Caco-2 (cell line): ENCODE data around the gene COP1. TPM values are rescaled to one million over a fixed set of nuclear protein-coding genes. Genes with fewer than 3 reads are reported as not detected.
"Not testable (repeated sequence)": the region's sequence is repeated elsewhere in the genome, so short reads cannot be mapped to it uniquely, and the experiment has no call there.

Source experiments
- BruUV-seq: library from RNA; stranded (reverse); fragments of 400-500 nt; replicated peaks from 2 replicates; lab custom pipeline; 2021; lab: Mats Ljungman, UMichigan
- CTCF ChIA-PET: fragments of 300-600 bp; sonication (Branson Sonifier 250); formaldehyde crosslinking; loops from one replicate; lab custom pipeline; 2022; ENCODE audit warnings: antibody characterized with exemption; lab: Charles Lee
- POLR2A ChIA-PET: fragments of 300-600 bp; sonication (Branson Sonifier 250); formaldehyde crosslinking; loops from one replicate; lab custom pipeline; 2022; ENCODE audit warnings: antibody characterized with exemption; lab: Charles Lee
- DNase-seq, 2 experiments: peaks; one replicate each; pipeline versions ENCODE4 v3.0.0 to v3.0.0-alpha.2; 2020 to 2022
- H3K27me3 ChIP-seq: replicated peaks from 2 replicates; pipeline ENCODE4 v1.6.0; 2011; ENCODE audit warnings: low read length; ENCODE audit not compliant: control insufficient read depth, insufficient read depth
- H3K36me3 ChIP-seq: 2 replicates; pipeline ENCODE4 v1.5.1; 2011; ENCODE audit warnings: low read length; ENCODE audit not compliant: control insufficient read depth, insufficient read depth
- H3K4me1 ChIP-seq: fragments of 250-450 bp; sonication (Bioruptor Pico); 2 replicates; pipeline ENCODE4 v1.5.1; 2020; ENCODE audit warnings: mild to moderate bottlenecking
- H3K4me3 ChIP-seq: 2 replicates; pipeline ENCODE4 v1.5.1; 2011; ENCODE audit warnings: low read depth, mild to moderate bottlenecking, control low read depth, low read length
- H3K9me3 ChIP-seq: fragments of 250-450 bp; sonication (Bioruptor Pico); 2 replicates; pipeline ENCODE4 v1.5.1; 2020; ENCODE audit warnings: mild to moderate bottlenecking, moderate library complexity
- H3K27ac Mint-ChIP-seq: one replicate; pipeline ENCODE4 v1.8.0; 2022; ENCODE audit warnings: mixed read lengths; ENCODE audit not compliant: unreplicated experiment
- H3K27me3 Mint-ChIP-seq: one replicate; pipeline ENCODE4 v1.8.0; 2022; ENCODE audit warnings: mixed read lengths; ENCODE audit not compliant: insufficient read depth, unreplicated experiment
- H3K36me3 Mint-ChIP-seq: one replicate; pipeline ENCODE4 v1.8.0; 2022; ENCODE audit warnings: mild to moderate bottlenecking, mixed read lengths; ENCODE audit not compliant: insufficient read depth, unreplicated experiment
- H3K4me1 Mint-ChIP-seq: one replicate; pipeline ENCODE4 v1.8.0; 2022; ENCODE audit warnings: low read depth, mixed read lengths; ENCODE audit not compliant: unreplicated experiment
- H3K4me3 Mint-ChIP-seq: one replicate; pipeline ENCODE4 v1.8.0; 2022; ENCODE audit warnings: mild to moderate bottlenecking, moderate library complexity, mixed read lengths; ENCODE audit not compliant: unreplicated experiment
- H3K9me3 Mint-ChIP-seq: one replicate; pipeline ENCODE4 v1.8.0; 2022; ENCODE audit warnings: mixed read lengths; ENCODE audit not compliant: unreplicated experiment
- CTCF ChIP-seq, 2 experiments: fragments of 200-600 bp in 1 of 2; IDR thresholded peaks; 1 replicate in 1 of 2; 2 replicates in 1 of 2; pipeline versions ENCODE4 v1.5.1 to v1.8.0; 2011 to 2022; ENCODE audit warnings: antibody characterized with exemption in 1 of 2, control low read depth in 1 of 2, inconsistent platforms in 1 of 2, low read depth in 1 of 2, low read length in 1 of 2, mild to moderate bottlenecking in 1 of 2, moderate library complexity in 1 of 2; ENCODE audit not compliant: insufficient read depth in 1 of 2, severe bottlenecking in 1 of 2, unreplicated experiment in 1 of 2
- intact Hi-C: fragments of 100-400 bp; cut with micrococcal nuclease; formaldehyde crosslinking; loops from one replicate; pipeline ENCODE4 v1.10.0; 2022; ENCODE audit not compliant: unreplicated experiment
- total RNA-seq: library from RNA; stranded (reverse); gene quantifications from 2 replicates; pipeline ENCODE4 v1.2.3, GENCODE V29; 2022

COP1 gene
- total RNA-seq, 1 experiment from 2014 or later, result 46.9 TPM

DNA sequence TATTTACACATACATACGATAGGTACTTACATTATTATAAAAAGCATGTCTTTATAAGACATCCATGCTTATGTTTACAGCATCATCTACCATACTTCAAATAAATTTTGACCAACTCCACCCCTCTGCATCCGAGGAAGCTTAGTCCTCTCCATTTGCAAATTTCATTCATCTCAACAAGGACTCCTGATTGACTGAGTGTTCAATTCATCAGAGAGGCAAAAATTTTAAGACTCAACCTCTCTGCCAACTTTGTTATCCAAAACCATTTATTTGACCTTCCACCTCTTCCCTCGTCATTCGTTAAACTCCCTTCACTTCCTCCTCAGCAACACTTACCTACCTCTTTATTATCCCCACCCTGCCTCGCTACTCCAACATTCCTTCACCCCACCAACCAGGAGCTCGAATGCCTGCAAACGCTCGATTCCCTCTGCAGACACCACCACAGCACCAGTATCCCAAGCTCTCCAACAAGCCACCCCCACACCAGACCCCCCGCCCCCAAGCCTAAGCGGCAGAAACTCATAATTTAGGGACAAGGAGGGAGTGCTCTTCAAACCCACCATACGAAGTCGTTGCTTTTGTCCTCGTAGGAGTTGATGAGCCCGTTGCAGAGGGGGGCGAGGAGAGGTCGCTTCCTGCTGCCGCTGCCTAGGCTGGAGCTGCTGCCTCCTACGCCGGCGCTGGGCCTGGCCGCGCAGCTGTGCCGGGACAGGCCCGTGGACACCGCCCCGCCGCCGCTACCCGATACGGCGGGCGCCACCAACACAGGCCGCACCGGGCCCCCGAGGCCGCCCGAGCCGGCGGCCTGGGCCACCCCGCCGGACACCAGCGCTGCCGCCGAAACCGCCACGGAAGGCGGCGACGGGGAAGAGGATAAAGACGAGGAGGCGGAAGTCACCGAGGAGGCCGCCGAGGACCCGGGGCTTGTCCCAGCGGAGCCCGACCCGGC is 803 bp downstream of the COP1 start:
- H3K4me1 ChIP-seq, result peaks cover 4% of the 10 kb centered on the region
- Mint-ChIP-seq H3K27me3 (no peaks in the 10 kb centered on the region), H3K36me3 (peaks cover 7% of the 10 kb centered on the region), H3K27ac (peak overlapping the region; percentile 95), H3K4me1 (peaks cover 14% of the 10 kb centered on the region), H3K9me3 (no peaks in the 10 kb centered on the region), H3K4me3 (peak overlapping the region; percentile 87)
- TSS peak; percentile 68 for BruUV-seq
- no peaks in the 10 kb centered on the region for H3K27me3 ChIP-seq
- no peaks in the 10 kb centered on the region for H3K36me3 ChIP-seq
- intact Hi-C loops, result loop anchor here (1.0 to 10.0 kb wide), 4 partner anchors 55 to 364 kb away; no protein-coding TSS in a partner anchor
- H3K4me3 ChIP-seq, result peak overlapping the region; percentile 96
- DNase-seq, result peak; percentile 57 to 66
- CTCF ChIA-PET, result interaction anchor here (0.6 kb wide), 1 partner anchor 828 kb away, joined by 3 read pairs; no protein-coding TSS in a partner anchor
- POLR2A ChIA-PET, result interaction anchor here (1.1 kb wide), 1 partner anchor 21 kb away, joined by 4 read pairs; no protein-coding TSS in a partner anchor
- H3K9me3 ChIP-seq, result no peaks in the 10 kb centered on the region
- TF ChIP-seq CTCF (IDR thresholded peaks at IDR 0.05; ENCODE audit: insufficient read depth in 1 of 2, low read depth in 1 of 2, low read length in 1 of 2, severe bottlenecking in 1 of 2, unreplicated experiment in 1 of 2), result no peak

- Mint-ChIP-seq H3K4me3 (peak overlapping the region; percentile 87), H3K27ac (peak overlapping the region; percentile 82), H3K4me1 (peaks cover 15% of the 10 kb centered on the region), H3K9me3 (no peaks in the 10 kb centered on the region), H3K36me3 (peaks cover 7% of the 10 kb centered on the region), H3K27me3 (no peaks in the 10 kb centered on the region)
- DNase-seq, result no peak
- Histone ChIP-seq H3K4me1 (peaks cover 5% of the 10 kb centered on the region; the same call in 1 of the 2 replicates), H3K9me3 (no peaks in the 10 kb centered on the region), H3K4me3 (peak overlapping the region; percentile 96), H3K27me3 (no peaks in the 10 kb centered on the region), H3K36me3 (no peaks in the 10 kb centered on the region)
- no peak for TF ChIP-seq CTCF (IDR thresholded peaks at IDR 0.05; ENCODE audit: insufficient read depth in 1 of 2, low read depth in 1 of 2, low read length in 1 of 2, severe bottlenecking in 1 of 2, unreplicated experiment in 1 of 2)
- ChIA-PET POLR2A (no interaction called here), CTCF (no interaction called here)
- intact Hi-C loops, result loop anchor here (1.0 to 10.0 kb wide), 3 partner anchors 86 to 363 kb away; no protein-coding TSS in a partner anchor
- BruUV-seq, result no TSS peak
Measured at GRCh38 chr1:176205332-176205914, 1.7 kb downstream of the COP1 start.

DNA sequence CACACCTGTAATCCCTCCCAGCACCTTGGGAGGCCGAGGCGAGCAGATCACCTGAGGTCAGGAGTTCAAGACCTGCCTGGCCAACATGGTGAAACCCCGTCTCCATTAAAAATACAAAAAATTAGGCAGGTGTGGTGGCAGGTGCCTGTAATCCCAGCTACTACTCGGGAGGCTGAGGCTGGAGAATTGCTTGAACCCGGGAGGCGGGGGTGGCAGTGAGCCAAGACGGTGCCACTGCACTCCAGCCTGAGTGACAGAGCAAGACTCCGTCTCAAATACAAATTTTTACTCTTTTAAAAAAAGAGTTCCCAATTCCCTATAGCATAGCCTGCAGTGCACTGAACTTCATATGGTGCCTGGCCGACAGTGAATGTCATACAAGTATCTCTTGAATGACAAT is 2.4 kb downstream of the COP1 start:
- H3K36me3 Mint-ChIP-seq, H3K36me3 ChIP-seq, DNase-seq, H3K27me3 ChIP-seq, CTCF ChIA-PET, H3K27me3 Mint-ChIP-seq, POLR2A ChIA-PET, H3K9me3 Mint-ChIP-seq, H3K4me1 ChIP-seq, H3K9me3 ChIP-seq, BruUV-seq: not testable (repeated sequence)
- H3K4me3 ChIP-seq, result peak overlapping the region; percentile 96; the same call in 1 of the 2 replicates
- intact Hi-C loops, result loop anchor here (1.0 to 10.0 kb wide), 3 partner anchors 85 to 362 kb away; no protein-coding TSS in a partner anchor
- Mint-ChIP-seq H3K4me1 (peaks cover 18% of the 10 kb centered on the region), H3K27ac (peak overlapping the region; percentile 82), H3K4me3 (peak overlapping the region; percentile 87)
